Aorta (tissue), 5 donors: ENCODE results near the gene HOXB7. TPM values are rescaled to one million over a fixed set of nuclear protein-coding genes. Genes with fewer than 3 reads are reported as not detected.

Experiments used
- ATAC-seq: fragments of 200-7000 bp; cut with Tn5 transposase; one replicate; pipeline ENCODE4 v1.9.1; 2022; ENCODE audit warnings: moderate library complexity; ENCODE audit not compliant: low FRiP score
- DNase-seq, 2 donors: peaks; one replicate each; pipeline ENCODE4 v3.0.0-alpha.2; 2020
- H3K27ac ChIP-seq, 2 donors: one replicate each; pipeline ENCODE4 v1.5.1; 2013; ENCODE audit warnings: low read length in 2 of 2, mild to moderate bottlenecking in 2 of 2, moderate library complexity in 2 of 2, control low read depth in 1 of 2, inconsistent platforms in 1 of 2, low read depth in 1 of 2
- H3K27me3 ChIP-seq, 2 donors: one replicate each; pipeline ENCODE4 v1.6.1; 2013; ENCODE audit warnings: control low read depth in 1 of 2, low read length in 1 of 2, mild to moderate bottlenecking in 1 of 2, moderate library complexity in 1 of 2; ENCODE audit not compliant: insufficient read depth in 2 of 2, control insufficient read depth in 1 of 2
- H3K36me3 ChIP-seq, 2 donors: one replicate each; pipeline ENCODE4 v1.6.1; 2013; ENCODE audit warnings: control low read depth in 1 of 2, low read length in 1 of 2, mild to moderate bottlenecking in 1 of 2; ENCODE audit not compliant: insufficient read depth in 2 of 2, control insufficient read depth in 1 of 2
- H3K4me1 ChIP-seq, 2 donors: one replicate each; pipeline ENCODE4 v1.6.1; 2013; ENCODE audit warnings: low read length in 2 of 2, control low read depth in 1 of 2, mild to moderate bottlenecking in 1 of 2, moderate library complexity in 1 of 2; ENCODE audit not compliant: insufficient read depth in 2 of 2, control insufficient read depth in 1 of 2
- H3K4me3 ChIP-seq, 2 donors: one replicate each; pipeline ENCODE4 v1.5.1; 2013; ENCODE audit warnings: low read length in 2 of 2, control low read depth in 1 of 2, mild to moderate bottlenecking in 1 of 2
- H3K9me3 ChIP-seq: one replicate; pipeline ENCODE4 v1.6.1; 2013; ENCODE audit warnings: mild to moderate bottlenecking, low read length; ENCODE audit not compliant: control insufficient read depth
- WGBS, 2 donors: extraction: QIAGEN DNeasy Blood & Tissue Kit; methylation state at CpG; one replicate each; pipeline ENCODE4 v1.1.7; 2013; 5-methylcytosine and 5-hydroxymethylcytosine counted together
- intact Hi-C, 2 donors: fragments of 100-400 bp; cut with DNase I; formaldehyde crosslinking; loops; one replicate each; pipeline versions ENCODE4 v1.14.2 to v1.15.0; 2022
- polyA plus RNA-seq, 2 donors: library from polyadenylated mRNA; stranded (reverse); fragments of 200-250 nt; gene quantifications; one replicate each; pipeline ENCODE4 v1.2.3, GENCODE V29; 2013
- total RNA-seq, 2 donors: library from RNA; stranded (reverse); fragmentation: NEBNext Ultra II Directional; extraction: Animal tissue kit (Norgen Biotek cat#: 25700); gene quantifications; one replicate each; pipeline ENCODE4 v1.2.1, GENCODE V29; 2021
- donor health status: healthy with polysubstance abuse.
- donor health status: Bipolar disorder and iron deficiency.
- donor health status: DM: no; HTN: no; CAD: no.
- donor health status: DM: no; HTN: no; CAD: no.
- donor health status: DM: yes; HTN: yes; CAD: no.

HOXB7 gene
- total and polyA plus RNA-seq, 4 donors: 9.1 to 22.4 (median 16.1) TPM

- H3K27me3 ChIP-seq: no peaks in the 10 kb centered on the region
- no peaks in the 10 kb centered on the region for H3K36me3 ChIP-seq
- DNase-seq: no peak
- WGBS, 2 donors: 77 to 92% methylated on average over 9 of the region's 9 CpGs
- intact Hi-C loops: no loop called here
- no peaks in the 10 kb centered on the region for H3K9me3 ChIP-seq
- H3K4me3 ChIP-seq: no peak overlapping the region
- ATAC-seq: no peak
- no peaks in the 10 kb centered on the region for H3K4me1 ChIP-seq
- no peak overlapping the region for H3K27ac ChIP-seq
Observed at GRCh38 chr17:48606892-48607614, 3.8 kb downstream of the HOXB7 start.

- H3K4me1 ChIP-seq: no peaks in the 10 kb centered on the region
- 72 to 87% methylated on average over 41 of the region's 41 CpGs for WGBS, 2 donors
- no peak overlapping the region for H3K4me3 ChIP-seq
- H3K36me3 ChIP-seq: no peaks in the 10 kb centered on the region
- intact Hi-C loops: no loop called here
- no peak overlapping the region for H3K27ac ChIP-seq
- H3K9me3 ChIP-seq: no peaks in the 10 kb centered on the region
- ATAC-seq (no peak), DNase-seq (no peak)
- H3K27me3 ChIP-seq: no peaks in the 10 kb centered on the region
Observed at GRCh38 chr17:48605991-48606891, 4.6 kb downstream of the HOXB7 start.

- Histone ChIP-seq H3K27me3 (no peaks in the 10 kb centered on the region), H3K36me3 (no peaks in the 10 kb centered on the region), H3K27ac (no peak overlapping the region), H3K4me1 (no peaks in the 10 kb centered on the region), H3K9me3 (no peaks in the 10 kb centered on the region), H3K4me3 (no peak overlapping the region)
- WGBS, 2 donors: 58 to 75% methylated on average over 10 of the region's 10 CpGs
- ATAC-seq (no peak), DNase-seq (no peak)
- intact Hi-C loops: no loop called here
Observed at GRCh38 chr17:48605409-48605919, 5.4 kb downstream of the HOXB7 start.

- H3K4me1 ChIP-seq: no peaks in the 10 kb centered on the region
- intact Hi-C loops: no loop called here
Observed at GRCh38 chr17:48604770-48605329, 6.0 kb downstream of the HOXB7 start, which contains the start of gene HOXB6. Gene HOXB6, minus strand, starts transcription at chr17:48604986. Its CDS starts 6,836 bp downstream, at chr17:48598150.

GRCh38 chr17:48603959-48604769 is 6.7 kb downstream of the HOXB7 start:
- Histone ChIP-seq H3K36me3 (no peaks in the 10 kb centered on the region), H3K27ac (peak overlapping the region in 1 of 2 donors; percentile 33), H3K4me3 (peak overlapping the region; percentile 38 to 42), H3K9me3 (no peaks in the 10 kb centered on the region), H3K4me1 (no peaks in the 10 kb centered on the region), H3K27me3 (no peaks in the 10 kb centered on the region)
- intact Hi-C loops: no loop called here
- DNase-seq: peak; percentile 77 to 87
- ATAC-seq: peak; percentile 78
- 4% methylated on average over 20 to 21 of the region's 21 CpGs for WGBS, 2 donors

More at GRCh38 chr17:48604770-48605329, 6.0 kb downstream of the HOXB7 start, which contains the start of gene HOXB6:
- Histone ChIP-seq H3K9me3 (no peaks in the 10 kb centered on the region), H3K27ac (peak within 1 kb of the TSS in 1 of 2 donors; percentile 33), H3K27me3 (no peaks in the 10 kb centered on the region), H3K4me3 (peak within 1 kb of the TSS; percentile 38 to 42), H3K36me3 (no peaks in the 10 kb centered on the region)
- ATAC-seq (peak; percentile 50), DNase-seq (peak in 1 of 2 donors; percentile 83)
- 5 to 7% methylated on average over 16 of the region's 16 CpGs for WGBS, 2 donors

GRCh38 chr17:48601539-48602425 is 9.0 kb downstream of the HOXB7 start:
- Histone ChIP-seq H3K9me3 (no peaks in the 10 kb centered on the region), H3K27me3 (no peaks in the 10 kb centered on the region), H3K4me1 (no peaks in the 10 kb centered on the region), H3K36me3 (no peaks in the 10 kb centered on the region), H3K27ac (no peak overlapping the region), H3K4me3 (no peak overlapping the region)
- no peak for DNase-seq
- WGBS, 2 donors: 45 to 56% methylated on average over 35 of the region's 35 CpGs
- no peak for ATAC-seq
- intact Hi-C loops: no loop called here

GRCh38 chr17:48601207-48601538 is 9.6 kb downstream of the HOXB7 start:
- 70 to 94% methylated on average over 4 of the region's 4 CpGs for WGBS, 2 donors
- ATAC-seq: no peak
- intact Hi-C loops: no loop called here
- no peaks in the 10 kb centered on the region for H3K4me1 ChIP-seq
- H3K27ac ChIP-seq: no peak overlapping the region
- no peaks in the 10 kb centered on the region for H3K9me3 ChIP-seq
- H3K4me3 ChIP-seq: no peak overlapping the region
- no peaks in the 10 kb centered on the region for H3K27me3 ChIP-seq
- H3K36me3 ChIP-seq: no peaks in the 10 kb centered on the region
- no peak for DNase-seq
